HS-27A (cell line): Measurements from ENCODE around the gene ICOS.

Experiments used
- DNase-seq: peaks from one replicate; pipeline ENCODE4 v3.0.0-alpha.2; 2012; ENCODE audit warnings: low read depth, missing footprints

Gene ICOS

GRCh38 chr2:203936535-203936934 lies at the start of gene ICOS:
Gene ICOS (plus strand): TSS chr2:203936763. CDS start chr2:203936815, 52 bp downstream.
- DNase-seq = no peak

- no peak for DNase-seq
Measured at GRCh38 chr2:203887677-203888076, 48.9 kb upstream of the ICOS start.

- no peak for DNase-seq
Measured at GRCh38 chr2:203889542-203889941, 47.0 kb upstream of the ICOS start.

GRCh38 chr2:203889944-203890343 lies 46.6 kb upstream of the ICOS start:
- no peak for DNase-seq

GRCh38 chr2:203890733-203891132 lies 45.8 kb upstream of the ICOS start:
- no peak for DNase-seq

- DNase-seq = no peak
Measured at GRCh38 chr2:203891474-203891873, 45.1 kb upstream of the ICOS start.

- no peak for DNase-seq
Measured at GRCh38 chr2:203892207-203892606, 44.4 kb upstream of the ICOS start.

GRCh38 chr2:203893401-203893800 lies 43.2 kb upstream of the ICOS start:
- DNase-seq = no peak

GRCh38 chr2:203893840-203894239 lies 42.7 kb upstream of the ICOS start:
- DNase-seq = no peak

- no peak for DNase-seq
Measured at GRCh38 chr2:203894262-203894661, 42.3 kb upstream of the ICOS start.

GRCh38 chr2:203897544-203897943 lies 39.0 kb upstream of the ICOS start:
- no peak for DNase-seq

GRCh38 chr2:203898657-203899056 lies 37.9 kb upstream of the ICOS start:
- DNase-seq = no peak

GRCh38 chr2:203900253-203900652 lies 36.3 kb upstream of the ICOS start:
- DNase-seq = no peak

GRCh38 chr2:203904022-203904421 lies 32.5 kb upstream of the ICOS start:
- no peak for DNase-seq

- DNase-seq = no peak
Measured at GRCh38 chr2:203905656-203906055, 30.9 kb upstream of the ICOS start.

GRCh38 chr2:203908066-203908796 lies 28.3 kb upstream of the ICOS start:
- DNase-seq = no peak

GRCh38 chr2:203908797-203909185 lies 27.8 kb upstream of the ICOS start:
- no peak for DNase-seq

GRCh38 chr2:203909261-203909967 lies 27.1 kb upstream of the ICOS start:
- DNase-seq = peak; percentile 20

- DNase-seq = no peak
Measured at GRCh38 chr2:203909974-203910373, 26.6 kb upstream of the ICOS start.

GRCh38 chr2:203913947-203914346 lies 22.6 kb upstream of the ICOS start:
- DNase-seq = no peak

GRCh38 chr2:203914546-203915182 lies 21.9 kb upstream of the ICOS start:
- DNase-seq = no peak

GRCh38 chr2:203915256-203915655 lies 21.3 kb upstream of the ICOS start:
- no peak for DNase-seq

- no peak for DNase-seq
Measured at GRCh38 chr2:203916756-203917155, 19.8 kb upstream of the ICOS start.
